ENCODE results near the gene RYR2. TPM values are rescaled to one million over a fixed set of nuclear protein-coding genes. Genes with fewer than 3 reads are reported as not detected.
"Not testable (repeated sequence)": the region's sequence is repeated elsewhere in the genome, so short reads cannot be mapped to it uniquely, and the experiment has no call there.

Gene RYR2
- total RNA-seq, 4 donors from 2014 or later = 1.2 to 7.0 (median 2.5) TPM

GRCh38 chr1:237583756-237584155 lies 541.8 kb downstream of the RYR2 start:
- DNase-seq = no peak
- H3K27me3 ChIP-seq = no peaks in the 10 kb centered on the region
- no peak overlapping the region for H3K27ac ChIP-seq
- no peaks in the 10 kb centered on the region for H3K4me1 ChIP-seq
- no peaks in the 10 kb centered on the region for H3K36me3 ChIP-seq
- intact Hi-C loops (cut with DNase I; ENCODE audit: low total_unique reads) (no loop called here), in situ Hi-C loops (cut with MboI; ENCODE audit: low pct_ligation_motif_present in 1 of 4, low pct_unique_long_range_greater_than_20kb in 1 of 4, low sequenced_read_pairs in 3 of 4) (no loop called here)
- no peaks in the 10 kb centered on the region for H3K9me3 ChIP-seq
- H3K4me3 ChIP-seq = no peak overlapping the region
- TF ChIP-seq POLR2AphosphoS5 (IDR thresholded peaks at IDR 0.05) (no peak), EP300 (IDR thresholded peaks at IDR 0.05; ENCODE audit: low read depth) (no peak), POLR2A (IDR thresholded peaks at IDR 0.05) (no peak), CTCF (IDR thresholded peaks at IDR 0.05) (no peak)

GRCh38 chr1:237590386-237590785 lies 548.4 kb downstream of the RYR2 start:
- 90% methylated on average over 6 to 13 of the region's 13 CpGs for WGBS, 2 donors (ENCODE audit: low coverage in 1 of 2)
- Histone ChIP-seq H3K27me3 (no peaks in the 10 kb centered on the region), H3K4me3 (no peak overlapping the region), H3K9me3 (no peaks in the 10 kb centered on the region), H3K27ac (no peak overlapping the region), H3K36me3 (no peaks in the 10 kb centered on the region), H3K4me1 (no peaks in the 10 kb centered on the region)
- in situ Hi-C loops (cut with MboI; ENCODE audit: low pct_ligation_motif_present in 1 of 4, low pct_unique_long_range_greater_than_20kb in 1 of 4, low sequenced_read_pairs in 3 of 4) = no loop called here
- intact Hi-C loops (cut with DNase I; ENCODE audit: low total_unique reads) = no loop called here
- DNase-seq = no peak
- TF ChIP-seq POLR2AphosphoS5 (IDR thresholded peaks at IDR 0.05) (no peak), EP300 (IDR thresholded peaks at IDR 0.05; ENCODE audit: low read depth) (no peak), POLR2A (IDR thresholded peaks at IDR 0.05) (no peak), CTCF (IDR thresholded peaks at IDR 0.05) (no peak)

- no peaks in the 10 kb centered on the region for H3K36me3 ChIP-seq
- no peaks in the 10 kb centered on the region for H3K27me3 ChIP-seq
- 67 to 79% methylated on average over 1 to 2 of the region's 2 CpGs for WGBS, 2 donors (ENCODE audit: low coverage in 1 of 2)
- no peak for TF ChIP-seq POLR2A (IDR thresholded peaks at IDR 0.05)
- TF ChIP-seq CTCF (IDR thresholded peaks at IDR 0.05) = no peak
- TF ChIP-seq POLR2AphosphoS5 (IDR thresholded peaks at IDR 0.05) = no peak
- TF ChIP-seq EP300 (IDR thresholded peaks at IDR 0.05; ENCODE audit: low read depth) = no peak
- in situ Hi-C loops (cut with MboI; ENCODE audit: low pct_ligation_motif_present in 1 of 4, low pct_unique_long_range_greater_than_20kb in 1 of 4, low sequenced_read_pairs in 3 of 4) = no loop called here
- intact Hi-C loops (cut with DNase I; ENCODE audit: low total_unique reads) = no loop called here
- H3K4me3 ChIP-seq = no peak overlapping the region
- H3K4me1 ChIP-seq = no peaks in the 10 kb centered on the region
- H3K27ac ChIP-seq = no peak overlapping the region
- no peaks in the 10 kb centered on the region for H3K9me3 ChIP-seq
- no peak for DNase-seq
These were observed 549.4 kb downstream of the RYR2 start for GRCh38 chr1:237591353-237591752.

GRCh38 chr1:237603036-237603568 lies 561.1 kb downstream of the RYR2 start:
- H3K36me3 ChIP-seq; H3K27me3 ChIP-seq; H3K4me1 ChIP-seq; H3K4me3 ChIP-seq; DNase-seq; H3K27ac ChIP-seq; intact Hi-C loops (cut with DNase I; ENCODE audit: low total_unique reads); H3K9me3 ChIP-seq; in situ Hi-C loops (cut with MboI; ENCODE audit: low pct_ligation_motif_present in 1 of 4, low pct_unique_long_range_greater_than_20kb in 1 of 4, low sequenced_read_pairs in 3 of 4): not testable (repeated sequence)
- WGBS, 2 donors (ENCODE audit: low coverage in 1 of 2) = 80 to 91% methylated on average over 9 to 15 of the region's 15 CpGs

GRCh38 chr1:237608433-237608832 lies 566.4 kb downstream of the RYR2 start:
- no peaks in the 10 kb centered on the region for H3K27me3 ChIP-seq
- no peak overlapping the region for H3K27ac ChIP-seq
- no peak for TF ChIP-seq POLR2AphosphoS5 (IDR thresholded peaks at IDR 0.05)
- TF ChIP-seq CTCF (IDR thresholded peaks at IDR 0.05) = no peak
- TF ChIP-seq POLR2A (IDR thresholded peaks at IDR 0.05) = no peak
- no peak for TF ChIP-seq EP300 (IDR thresholded peaks at IDR 0.05; ENCODE audit: low read depth)
- H3K4me3 ChIP-seq = no peak overlapping the region
- H3K36me3 ChIP-seq = no peaks in the 10 kb centered on the region
- no peaks in the 10 kb centered on the region for H3K4me1 ChIP-seq
- 76 to 85% methylated on average over 3 of the region's 3 CpGs for WGBS, 2 donors (ENCODE audit: low coverage in 1 of 2)
- H3K9me3 ChIP-seq = no peaks in the 10 kb centered on the region
- intact Hi-C loops (cut with DNase I; ENCODE audit: low total_unique reads) = no loop called here
- no peak for DNase-seq
- in situ Hi-C loops (cut with MboI; ENCODE audit: low pct_ligation_motif_present in 1 of 4, low pct_unique_long_range_greater_than_20kb in 1 of 4, low sequenced_read_pairs in 3 of 4) = no loop called here
